ENCODE measurements around the gene DENND6B. TPM values are rescaled to one million over a fixed set of nuclear protein-coding genes. Genes with fewer than 3 reads are reported as not detected.
"Not testable (repeated sequence)": the region's sequence is repeated elsewhere in the genome, so short reads cannot be mapped to it uniquely, and the experiment has no call there.

Gene DENND6B
- total RNA-seq, 4 donors from 2014 or later, result 2.9 to 15.5 (median 8.0) TPM

- Histone ChIP-seq H3K4me3 (peak overlapping the region; percentile 43 to 82), H3K27me3 (no peaks in the 10 kb centered on the region), H3K36me3 (no peaks in the 10 kb centered on the region), H3K9me3 (no peaks in the 10 kb centered on the region), H3K4me1 (peaks cover 0 to 7% of the 10 kb centered on the region in 2 donors), H3K27ac (peak overlapping the region; percentile 89 to 96)
- TF ChIP-seq POLR2A (IDR thresholded peaks at IDR 0.05) (no peak), CTCF (IDR thresholded peaks at IDR 0.05) (no peak)
- no peak for DNase-seq
- intact Hi-C loops (cut with DNase I; ENCODE audit: low total_unique reads), result no loop called here
Observed at GRCh38 chr22:50327711-50328019, 853 bp upstream of the DENND6B start.

GRCh38 chr22:50326225-50326955, 422 bp downstream of the DENND6B start:
- intact Hi-C loops (cut with DNase I; ENCODE audit: low total_unique reads), result no loop called here
- no peaks in the 10 kb centered on the region for H3K36me3 ChIP-seq
- no peak for TF ChIP-seq CTCF (IDR thresholded peaks at IDR 0.05)
- TF ChIP-seq POLR2A (IDR thresholded peaks at IDR 0.05), result no peak
- no peaks in the 10 kb centered on the region for H3K9me3 ChIP-seq
- no peak for DNase-seq
- peaks cover 0 to 7% of the 10 kb centered on the region in 2 donors for H3K4me1 ChIP-seq
- peak overlapping the region; percentile 68 to 89 for H3K27ac ChIP-seq
- H3K4me3 ChIP-seq, result peak overlapping the region; percentile 43 to 97
- H3K27me3 ChIP-seq, result no peaks in the 10 kb centered on the region

GRCh38 chr22:50325444-50326224, 1.2 kb downstream of the DENND6B start:
- no peak overlapping the region for H3K27ac ChIP-seq
- no peaks in the 10 kb centered on the region for H3K27me3 ChIP-seq
- no peak overlapping the region for H3K4me3 ChIP-seq
- no peaks in the 10 kb centered on the region for H3K36me3 ChIP-seq
- H3K9me3 ChIP-seq, result no peaks in the 10 kb centered on the region
- intact Hi-C loops (cut with DNase I; ENCODE audit: low total_unique reads), result loop anchor here (2.0 kb wide), 1 partner anchor 47 kb away; no protein-coding TSS in a partner anchor
- TF ChIP-seq POLR2A (IDR thresholded peaks at IDR 0.05) (no peak), CTCF (IDR thresholded peaks at IDR 0.05) (no peak)
- peaks cover 0 to 7% of the 10 kb centered on the region in 2 donors for H3K4me1 ChIP-seq
- no peak for DNase-seq

GRCh38 chr22:50323900-50324299, 2.9 kb downstream of the DENND6B start:
- Histone ChIP-seq H3K4me1 (peaks cover 0 to 7% of the 10 kb centered on the region in 2 donors), H3K27me3 (no peaks in the 10 kb centered on the region), H3K36me3 (no peaks in the 10 kb centered on the region), H3K9me3 (no peaks in the 10 kb centered on the region), H3K27ac (no peak overlapping the region), H3K4me3 (no peak overlapping the region)
- TF ChIP-seq CTCF (IDR thresholded peaks at IDR 0.05), result no peak
- DNase-seq, result no peak
- intact Hi-C loops (cut with DNase I; ENCODE audit: low total_unique reads), result loop anchor here (2.0 kb wide), 1 partner anchor 45 kb away; no protein-coding TSS in a partner anchor

- H3K4me3 ChIP-seq; H3K27ac ChIP-seq; H3K9me3 ChIP-seq; H3K36me3 ChIP-seq; intact Hi-C loops (cut with DNase I; ENCODE audit: low total_unique reads); DNase-seq; H3K4me1 ChIP-seq; H3K27me3 ChIP-seq: not testable (repeated sequence)
Observed at GRCh38 chr22:50322382-50323104, 4.3 kb downstream of the DENND6B start.
